HG03442 (cell line): ENCODE results near the gene RIPK1.
A peak's percentile ranks its signal among the peaks of the same experiment; 100 is the strongest.

ENCODE experiments used
- ATAC-seq: cut with Tn5 transposase; IDR thresholded peaks from one replicate; pipeline ENCODE4 v1.9.1; 2021; ENCODE audit warnings: mild to moderate bottlenecking, moderate library complexity; ENCODE audit not compliant: unreplicated experiment

Gene RIPK1

GRCh38 chr6:3159805-3160781 is 91.8 kb downstream of the RIPK1 start:
- ATAC-seq = no peak

DNA sequence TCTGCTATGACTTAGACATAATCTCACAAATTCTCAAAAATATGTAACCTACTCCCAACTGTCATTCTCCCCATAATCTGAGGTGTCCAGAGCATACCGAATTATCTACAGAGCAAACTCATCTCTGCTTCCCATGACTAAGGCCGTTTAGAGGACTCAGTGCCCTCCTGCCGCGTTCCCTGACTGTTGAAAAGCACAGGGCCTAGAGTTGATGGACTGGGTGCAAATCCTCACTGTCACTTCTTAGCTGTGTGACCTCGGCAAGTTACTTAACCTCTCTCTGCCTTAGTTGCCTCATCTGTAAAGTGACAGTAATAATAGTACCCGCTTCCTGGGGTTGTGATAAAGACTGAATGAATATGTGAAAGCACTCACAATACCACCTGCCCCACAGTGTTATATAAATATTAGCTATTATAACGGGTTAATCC is 93.8 kb downstream of the RIPK1 start:
- no peak for ATAC-seq

GRCh38 chr6:3162565-3163247 is 94.4 kb downstream of the RIPK1 start:
- ATAC-seq = peak; percentile 70

DNA sequence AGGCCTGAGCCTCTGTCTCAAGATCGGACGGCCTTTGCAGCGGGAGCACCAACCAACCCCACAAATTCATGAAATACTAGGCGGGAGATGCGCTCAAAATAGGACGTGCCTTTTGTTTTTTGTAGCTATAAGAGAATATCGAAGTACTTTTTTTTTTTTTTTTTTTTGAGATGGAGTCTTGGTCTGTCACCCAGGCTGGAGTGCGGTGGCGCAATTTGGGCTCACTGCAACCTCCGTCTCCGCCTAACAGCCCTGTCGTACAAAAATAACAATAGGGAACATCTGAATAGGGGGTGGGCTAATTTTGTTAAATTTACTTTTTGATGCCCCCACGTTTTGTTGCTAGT is 94.9 kb downstream of the RIPK1 start:
- ATAC-seq = no peak

DNA sequence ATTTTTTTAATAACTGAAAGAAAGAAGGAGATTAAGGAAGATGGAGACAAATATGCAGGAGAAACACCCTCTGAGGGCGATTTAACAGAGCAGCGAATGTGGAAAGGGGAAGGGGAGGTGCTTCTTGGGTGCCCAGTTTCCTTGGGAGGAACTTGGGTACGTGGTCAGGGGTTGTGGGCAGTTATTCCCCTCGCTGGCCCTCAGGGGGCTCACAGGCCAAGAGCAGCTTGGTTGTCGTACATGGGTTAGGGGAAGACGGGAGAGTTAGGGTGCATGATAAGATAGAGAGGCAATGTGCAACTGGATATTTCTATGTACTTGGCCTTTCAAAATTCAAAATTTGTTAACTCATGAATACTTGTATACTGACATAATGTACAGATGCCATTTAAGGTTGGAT is 96.1 kb downstream of the RIPK1 start:
- ATAC-seq = no peak
